GM23248 (cell line): Measurements from ENCODE around the gene MCRS1. TPM values are rescaled to one million over a fixed set of nuclear protein-coding genes. Genes with fewer than 3 reads are reported as not detected.

Source experiments
- DNase-seq: peaks from one replicate; pipeline ENCODE4 v3.0.0-alpha.2; 2015
- H2AFZ ChIP-seq: fragments of 200-600 bp; sonication (generic); 2 replicates; pipeline ENCODE4 v1.6.1; 2016; ENCODE audit warnings: antibody characterized with exemption
- H3F3A ChIP-seq: fragments of 200-600 bp; sonication (generic); 2 replicates; pipeline ENCODE4 v1.6.1; 2016; ENCODE audit warnings: mild to moderate bottlenecking, antibody characterized with exemption, mixed run types; ENCODE audit not compliant: insufficient read depth
- H3K27ac ChIP-seq: fragments of 200-600 bp; sonication (generic); 2 replicates; pipeline ENCODE4 v1.5.1; 2016; ENCODE audit warnings: mild to moderate bottlenecking
- H3K27me3 ChIP-seq: fragments of 200-600 bp; sonication (generic); replicated peaks from 2 replicates; pipeline ENCODE4 v1.6.1; 2016; ENCODE audit warnings: mild to moderate bottlenecking; ENCODE audit not compliant: insufficient read depth
- H3K36me3 ChIP-seq: fragments of 200-600 bp; sonication (generic); 2 replicates; pipeline ENCODE4 v1.6.1; 2016; ENCODE audit warnings: low read depth, mild to moderate bottlenecking
- H3K4me1 ChIP-seq: fragments of 200-600 bp; sonication (generic); 2 replicates; pipeline ENCODE4 v1.6.1; 2016; ENCODE audit warnings: mild to moderate bottlenecking; ENCODE audit not compliant: insufficient read depth
- H3K4me2 ChIP-seq: fragments of 200-600 bp; sonication (generic); one replicate; pipeline ENCODE4 v1.6.1; 2016; ENCODE audit warnings: mild to moderate bottlenecking; ENCODE audit not compliant: unreplicated experiment
- H3K4me3 ChIP-seq: fragments of 200-600 bp; sonication (generic); 2 replicates; pipeline ENCODE4 v1.5.1; 2016; ENCODE audit warnings: mild to moderate bottlenecking
- H3K79me2 ChIP-seq: fragments of 200-600 bp; sonication (generic); 2 replicates; pipeline ENCODE4 v1.6.1; 2016; ENCODE audit warnings: mild to moderate bottlenecking; ENCODE audit not compliant: insufficient read depth
- H3K9ac ChIP-seq: fragments of 200-600 bp; sonication (generic); 2 replicates; pipeline ENCODE4 v1.6.1; 2016; ENCODE audit warnings: mild to moderate bottlenecking
- H3K9me2 ChIP-seq: fragments of 200-600 bp; sonication (generic); 2 replicates; pipeline ENCODE4 v1.6.1; 2016; ENCODE audit warnings: mixed run types, mild to moderate bottlenecking, moderate library complexity; ENCODE audit not compliant: insufficient read depth
- H3K9me3 ChIP-seq: fragments of 200-600 bp; sonication (generic); one replicate; pipeline ENCODE4 v1.6.1; 2017; ENCODE audit warnings: low read depth
- H4K20me1 ChIP-seq: fragments of 200-600 bp; sonication (generic); 2 replicates; pipeline ENCODE4 v1.6.0; 2016; ENCODE audit not compliant: insufficient read depth
- EZH2 ChIP-seq: fragments of 200-600 bp; sonication (generic); IDR thresholded peaks from 2 replicates; pipeline ENCODE4 v1.6.1; 2018; ENCODE audit warnings: antibody characterized with exemption, mild to moderate bottlenecking; ENCODE audit not compliant: insufficient read depth, poor library complexity, severe bottlenecking
- EZH2phosphoT487 ChIP-seq: fragments of 200-600 bp; sonication (generic); IDR thresholded peaks from 2 replicates; pipeline ENCODE4 v1.6.1; 2018; ENCODE audit warnings: antibody characterized with exemption, moderate library complexity, mild to moderate bottlenecking, low read depth; ENCODE audit not compliant: insufficient read depth
- WGBS, 2 experiments: methylation state at CpG; one replicate each; pipeline ENCODE4 v1.1.6; 2015 to 2017; ENCODE audit warnings: low lambda C conversion rate in 2 of 2, low coverage in 1 of 2; ENCODE audit errors: missing lambda C conversion rate in 2 of 2; 5-methylcytosine and 5-hydroxymethylcytosine counted together
- in situ Hi-C: fragments of 300-500 bp; cut with MboI; formaldehyde crosslinking; loops from 2 replicates; pipeline ENCODE4 v1.15.0; 2020
- polyA plus RNA-seq: library from polyadenylated mRNA; unstranded; fragments of >200 nt; fragmentation: Nextera tagmentation; extraction: Ambion mirVana; gene quantifications from 2 replicates; pipeline ENCODE4 v1.2.1, GENCODE V29; 2016
- total RNA-seq: library from RNA; depleted of rRNA; stranded (reverse); fragments of >200 nt; shearing (Covaris generic); gene quantifications from 2 replicates; pipeline ENCODE4 v1.2.3, GENCODE V29; 2014

The MCRS1 gene
- total and polyA plus RNA-seq, 2 experiments from 2014 or later = 54.9 to 64.2 TPM

- 51 to 64% methylated on average over 2 of the region's 2 CpGs for WGBS, 2 experiments
- TF ChIP-seq EZH2 (no peak), EZH2phosphoT487 (no peak)
- peak; percentile 33 for DNase-seq
Measured at GRCh38 chr12:49553512-49554088, 14.3 kb downstream of the MCRS1 start.

GRCh38 chr12:49552899-49553298 is 15.0 kb downstream of the MCRS1 start:
- Histone ChIP-seq H3K27ac (no peak overlapping the region), H3K9ac (no peak overlapping the region), H3K4me2 (no peak overlapping the region), H3K27me3 (peaks cover 10% of the 10 kb centered on the region; the same call in 1 of the 2 replicates), H3K4me3 (no peak overlapping the region), H3K36me3 (no peaks in the 10 kb centered on the region), H3K9me2 (no peaks in the 10 kb centered on the region), H3F3A (no peaks in the 10 kb centered on the region), H3K9me3 (no peaks in the 10 kb centered on the region), H4K20me1 (no peaks in the 10 kb centered on the region), H2AFZ (no peak overlapping the region), H3K79me2 (no peaks in the 10 kb centered on the region), H3K4me1 (no peaks in the 10 kb centered on the region)
- 76 to 77% methylated on average over 8 of the region's 8 CpGs for WGBS, 2 experiments
- in situ Hi-C loops = no loop called here
- no peak for TF ChIP-seq EZH2phosphoT487
- no peak for TF ChIP-seq EZH2
- no peak for DNase-seq

More at GRCh38 chr12:49553512-49554088, 14.3 kb downstream of the MCRS1 start:
- Histone ChIP-seq H4K20me1 (no peaks in the 10 kb centered on the region), H3K4me3 (no peak overlapping the region), H3F3A (no peaks in the 10 kb centered on the region), H3K27ac (no peak overlapping the region), H3K9me3 (no peaks in the 10 kb centered on the region), H3K36me3 (no peaks in the 10 kb centered on the region), H3K4me2 (no peak overlapping the region), H3K9ac (no peak overlapping the region), H3K79me2 (no peaks in the 10 kb centered on the region), H3K9me2 (no peaks in the 10 kb centered on the region), H3K27me3 (peaks cover 8% of the 10 kb centered on the region; the same call in 1 of the 2 replicates), H2AFZ (no peak overlapping the region), H3K4me1 (no peaks in the 10 kb centered on the region)
- in situ Hi-C loops = no loop called here

- no peaks in the 10 kb centered on the region for H4K20me1 ChIP-seq
- no peak overlapping the region for H3K9ac ChIP-seq
- no peaks in the 10 kb centered on the region for H3K4me1 ChIP-seq
- no peak overlapping the region for H2AFZ ChIP-seq
- no peak overlapping the region for H3K4me3 ChIP-seq
- WGBS, 2 experiments = 41 to 43% methylated on average over 9 of the region's 9 CpGs
- H3K4me2 ChIP-seq = no peak overlapping the region
- TF ChIP-seq EZH2phosphoT487 (no peak), EZH2 (no peak)
- no peaks in the 10 kb centered on the region for H3K79me2 ChIP-seq
- in situ Hi-C loops = no loop called here
- H3K36me3 ChIP-seq = no peaks in the 10 kb centered on the region
- DNase-seq = no peak
- H3K27me3 ChIP-seq = peaks cover 12% of the 10 kb centered on the region; the same call in 1 of the 2 replicates
- H3K9me2 ChIP-seq = no peaks in the 10 kb centered on the region
- no peaks in the 10 kb centered on the region for H3K9me3 ChIP-seq
- H3K27ac ChIP-seq = no peak overlapping the region
- H3F3A ChIP-seq = no peaks in the 10 kb centered on the region
Measured at GRCh38 chr12:49552425-49552824, 15.5 kb downstream of the MCRS1 start.

GRCh38 chr12:49552014-49552413 is 15.9 kb downstream of the MCRS1 start:
- H3K79me2 ChIP-seq = no peaks in the 10 kb centered on the region
- H3F3A ChIP-seq = no peaks in the 10 kb centered on the region
- peak; percentile 48 for DNase-seq
- H3K9ac ChIP-seq = no peak overlapping the region
- H3K36me3 ChIP-seq = no peaks in the 10 kb centered on the region
- H4K20me1 ChIP-seq = no peaks in the 10 kb centered on the region
- H3K4me3 ChIP-seq = no peak overlapping the region
- no peak overlapping the region for H2AFZ ChIP-seq
- H3K4me2 ChIP-seq = no peak overlapping the region
- WGBS, 2 experiments = 39 to 41% methylated on average over 7 of the region's 7 CpGs
- H3K9me2 ChIP-seq = no peaks in the 10 kb centered on the region
- TF ChIP-seq EZH2phosphoT487 = no peak
- no peak for TF ChIP-seq EZH2
- in situ Hi-C loops = no loop called here
- no peaks in the 10 kb centered on the region for H3K9me3 ChIP-seq
- no peak overlapping the region for H3K27ac ChIP-seq
- no peaks in the 10 kb centered on the region for H3K4me1 ChIP-seq
- peaks cover 13% of the 10 kb centered on the region; the same call in 1 of the 2 replicates for H3K27me3 ChIP-seq
